ENCODE results near the gene HEG1.

HEG1 gene

DNA sequence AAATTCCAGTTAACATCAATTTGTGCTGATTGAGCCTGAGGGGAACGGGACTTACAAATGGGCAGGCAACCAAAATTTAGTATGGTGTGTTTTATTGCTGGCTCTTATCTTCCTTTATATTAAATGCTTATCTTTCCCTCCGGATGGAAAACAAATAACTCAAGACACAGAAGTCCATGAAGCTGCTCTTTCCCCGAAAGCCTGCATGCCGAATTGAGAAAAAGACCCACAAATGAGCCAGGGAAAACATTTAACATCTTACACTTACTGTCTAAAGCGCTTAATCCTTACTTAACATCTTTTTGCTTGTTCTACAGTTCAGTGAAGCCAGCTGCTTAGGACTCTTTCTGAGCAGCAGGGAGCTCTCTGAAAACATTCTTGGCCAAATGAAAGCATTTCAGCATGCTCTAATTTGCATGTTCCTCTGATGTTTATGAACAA lies 49.5 kb downstream of the HEG1 start:
- no peak for DNase-seq

DNA sequence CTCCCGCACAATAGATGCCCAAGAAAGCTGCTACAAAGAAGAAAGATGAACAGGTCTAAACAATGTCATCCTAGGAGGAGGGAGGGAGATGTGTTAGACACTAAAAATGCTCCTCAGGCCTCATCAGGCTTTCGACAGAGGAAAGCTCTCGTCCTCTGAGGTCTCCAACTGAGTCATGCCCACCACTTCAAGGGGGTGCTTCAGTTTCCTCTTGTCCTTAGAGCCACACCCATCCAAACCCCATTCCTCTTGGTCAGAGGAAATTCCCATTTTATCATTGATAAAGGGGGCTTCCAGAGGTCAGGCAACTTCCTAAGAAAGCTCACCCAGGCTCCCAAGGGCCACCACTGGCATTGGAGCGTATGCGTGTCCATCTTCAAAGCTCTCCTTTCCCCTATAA lies 50.1 kb downstream of the HEG1 start:
- no peak for DNase-seq

DNA sequence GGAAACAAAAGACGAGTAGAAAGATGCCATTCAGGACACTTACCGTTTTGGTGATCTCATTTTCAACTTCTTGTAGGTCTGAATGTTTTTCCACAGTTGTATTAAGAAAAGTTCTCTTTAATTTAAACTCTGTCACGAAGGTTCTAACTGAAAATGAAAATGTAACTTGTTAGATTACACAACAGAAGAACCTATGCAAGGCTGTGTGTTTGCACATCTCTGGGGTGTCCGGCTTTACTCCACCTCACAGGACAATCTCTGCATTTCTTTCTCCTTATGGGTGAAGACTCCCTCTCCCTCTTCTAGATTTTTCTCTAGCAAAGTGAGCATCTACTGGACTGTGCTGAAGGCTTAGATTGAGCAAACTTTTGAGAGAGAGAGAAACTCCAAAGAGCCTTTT lies 50.6 kb downstream of the HEG1 start:
- DNase-seq: no peak

DNA sequence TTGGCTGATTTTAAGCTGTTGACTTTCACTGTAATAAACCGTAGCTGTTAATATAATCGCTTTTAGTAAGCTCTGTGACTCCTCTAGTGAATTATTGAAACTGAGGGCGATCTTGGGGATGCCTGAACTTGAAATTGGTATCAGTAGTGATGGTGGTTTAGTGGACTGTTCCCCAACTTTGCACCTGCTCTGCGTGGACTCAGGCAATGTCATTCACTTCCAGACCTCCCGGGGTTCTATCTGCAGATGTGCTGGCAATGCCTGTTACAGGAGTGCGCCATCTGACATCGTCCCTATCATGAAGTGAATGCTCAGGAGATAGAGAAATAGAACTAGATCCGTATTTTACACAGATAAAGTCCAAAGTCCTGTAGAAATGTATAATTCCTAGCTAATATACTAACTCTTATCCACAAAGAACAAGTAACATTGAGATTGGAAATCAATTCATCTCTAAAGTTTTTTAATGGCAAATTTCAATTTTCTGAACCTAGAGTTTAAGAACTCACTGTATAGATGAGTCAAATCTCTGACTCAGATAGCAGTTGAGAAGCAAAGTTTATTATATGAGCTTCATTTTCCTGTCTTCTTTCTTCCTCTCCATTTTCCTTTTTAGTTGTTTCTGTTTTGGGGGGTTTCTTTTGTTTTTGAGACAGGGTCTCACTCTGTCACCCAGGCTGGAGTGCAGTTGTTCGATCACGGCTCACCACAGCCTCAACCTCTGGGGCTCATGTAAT lies 51.8 kb downstream of the HEG1 start:
- no peak for DNase-seq

DNA sequence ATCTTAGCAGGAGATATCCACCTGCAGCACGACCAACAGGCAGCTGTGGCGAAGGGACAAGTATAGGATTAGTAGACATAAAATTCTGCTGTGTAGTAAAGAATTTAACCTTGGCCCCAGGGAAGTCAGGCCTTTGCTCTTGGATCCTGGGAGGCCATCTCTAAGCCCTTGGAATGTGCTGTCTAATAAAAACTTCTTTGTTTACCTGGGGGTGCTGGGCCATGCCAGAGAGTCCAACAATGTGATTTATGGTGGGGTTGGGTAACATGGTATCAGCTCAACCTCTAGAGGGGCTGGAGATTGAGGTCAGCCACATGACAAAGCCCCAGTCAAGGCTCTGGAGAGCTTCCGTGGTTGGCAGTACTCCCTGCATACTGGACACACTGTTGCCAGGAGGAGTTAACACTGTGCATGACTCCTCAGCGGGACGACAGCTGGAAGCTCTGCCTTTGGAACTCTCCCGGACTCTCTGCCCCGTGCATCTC lies 52.4 kb downstream of the HEG1 start:
- DNase-seq: no peak

DNA sequence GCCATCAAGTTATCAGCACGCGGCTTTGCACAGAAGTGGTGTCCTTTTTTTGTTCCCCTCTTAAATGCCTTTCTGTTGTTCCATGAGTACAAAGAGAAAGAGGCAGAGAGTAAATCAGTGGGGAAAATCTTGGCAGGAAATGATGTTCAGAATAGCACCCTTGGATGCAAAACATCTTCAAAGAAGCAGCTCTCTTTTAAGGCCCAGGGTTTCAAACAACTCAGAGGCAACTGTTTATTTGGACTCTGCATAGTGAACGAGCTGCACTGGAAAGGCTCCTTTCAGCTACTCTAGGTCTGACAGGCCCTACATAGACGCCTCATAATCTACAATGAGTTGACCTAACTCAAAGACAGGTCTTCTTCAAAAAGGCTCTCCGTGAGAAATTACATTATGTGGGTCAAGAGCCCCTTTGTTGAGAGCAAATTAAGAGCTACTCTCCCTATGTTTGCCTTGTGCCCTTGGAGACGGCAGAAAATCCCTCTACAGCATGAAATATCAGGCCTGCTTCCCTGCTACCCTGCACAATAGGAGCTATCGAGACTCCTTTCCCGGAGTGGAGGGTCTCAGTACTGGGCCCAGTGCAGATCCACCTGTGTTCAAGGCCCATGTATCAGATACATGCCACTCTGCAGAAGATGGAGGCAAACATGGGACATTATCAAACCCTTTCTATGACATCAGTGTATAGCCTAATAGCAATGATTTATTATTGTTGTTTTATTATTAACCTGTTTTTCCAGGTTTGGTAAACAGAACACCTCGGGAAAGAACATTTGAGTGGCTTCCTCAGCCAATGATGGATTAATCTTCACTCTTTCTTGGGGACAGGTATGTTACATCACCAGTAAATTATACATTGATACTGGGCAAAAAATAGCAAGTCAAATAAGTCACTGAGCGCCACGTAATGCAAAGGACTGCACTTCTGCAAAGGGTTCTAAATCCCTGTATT lies 53.1 kb downstream of the HEG1 start:
- DNase-seq: no peak

DNA sequence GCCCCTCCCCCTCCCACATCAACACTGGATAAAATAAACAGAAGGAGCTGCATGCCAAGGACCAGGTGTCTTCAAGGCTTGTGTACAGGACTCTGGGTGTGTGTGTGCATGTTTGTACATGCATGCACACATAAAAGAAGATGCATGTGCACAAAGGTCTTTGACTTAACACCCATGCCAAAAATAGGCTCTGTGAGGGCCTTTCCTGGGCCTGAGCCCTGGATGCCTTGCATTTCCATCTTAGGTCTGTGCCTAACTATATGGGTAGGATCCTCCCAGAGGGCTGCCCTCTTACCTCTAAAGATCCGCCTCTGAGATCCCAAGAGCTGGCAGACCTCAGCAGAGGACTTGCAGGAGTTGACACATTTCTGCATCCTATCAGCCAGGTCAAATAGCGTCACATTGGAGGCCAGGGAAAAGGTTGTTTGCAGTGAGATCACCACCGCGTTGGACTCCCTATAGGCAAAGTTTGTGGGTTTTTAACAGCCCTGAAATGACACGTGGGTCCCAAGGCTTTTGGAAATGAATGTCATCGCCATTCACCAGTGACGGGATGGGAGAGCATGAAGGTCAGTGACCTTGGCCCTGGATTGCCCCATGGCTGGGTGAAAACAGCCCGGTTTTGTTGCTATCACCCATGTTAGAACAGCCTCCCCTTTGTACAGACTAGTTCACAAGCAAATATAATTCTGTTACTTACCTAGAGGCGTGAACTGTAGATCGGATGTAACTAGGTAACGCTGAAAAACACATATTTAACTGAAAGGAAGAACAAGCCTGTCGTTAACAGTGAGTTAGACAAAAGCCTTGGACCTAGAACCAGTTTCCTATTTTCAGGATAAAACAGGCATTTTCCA lies 54.0 kb downstream of the HEG1 start:
- no peak for DNase-seq

DNA sequence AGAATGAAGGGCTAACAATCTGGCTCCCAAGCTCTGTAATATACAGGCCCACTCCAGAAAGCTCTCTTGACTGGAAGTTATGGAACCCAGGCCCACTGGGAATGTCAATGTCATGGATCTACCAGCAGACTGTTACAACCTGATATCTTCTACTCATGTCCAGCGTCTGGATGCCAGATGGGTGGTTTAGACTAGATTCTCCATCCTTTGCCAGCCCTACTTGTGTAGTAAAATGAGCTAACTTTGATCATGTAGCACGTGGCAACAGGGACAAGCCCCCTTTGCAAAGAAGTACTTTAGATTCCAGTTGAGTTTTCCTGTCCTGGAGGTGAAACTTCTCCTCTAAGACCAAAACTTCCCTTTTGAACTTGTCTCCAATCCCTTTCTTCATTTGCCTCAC lies 55.1 kb downstream of the HEG1 start:
- DNase-seq: no peak

DNA sequence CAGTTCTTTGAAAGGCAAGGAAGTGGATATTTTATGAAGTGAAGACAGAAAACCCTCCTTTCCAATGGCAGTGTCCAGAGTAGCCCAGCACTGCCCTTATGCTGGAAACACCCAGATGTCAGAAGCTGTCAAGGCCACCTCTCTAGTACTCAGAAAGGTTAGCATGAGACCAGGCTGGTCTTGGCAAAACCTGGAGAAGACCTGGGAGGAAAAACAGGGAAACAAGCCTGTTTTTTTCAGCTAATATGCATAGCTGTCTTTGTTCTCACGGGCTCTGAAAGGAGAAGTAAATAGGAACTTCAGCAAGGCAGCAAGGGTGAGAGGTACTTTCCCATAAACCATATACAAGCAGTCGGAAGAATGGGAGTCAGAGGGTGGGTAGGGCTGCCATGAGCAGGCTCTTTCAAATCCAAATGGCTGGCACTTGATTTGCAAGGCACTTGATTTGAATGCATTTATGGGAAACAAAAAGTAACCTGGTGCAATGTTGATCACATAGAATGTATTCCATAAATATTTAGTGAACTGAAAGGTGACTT lies 55.8 kb downstream of the HEG1 start:
- no peak for DNase-seq

DNA sequence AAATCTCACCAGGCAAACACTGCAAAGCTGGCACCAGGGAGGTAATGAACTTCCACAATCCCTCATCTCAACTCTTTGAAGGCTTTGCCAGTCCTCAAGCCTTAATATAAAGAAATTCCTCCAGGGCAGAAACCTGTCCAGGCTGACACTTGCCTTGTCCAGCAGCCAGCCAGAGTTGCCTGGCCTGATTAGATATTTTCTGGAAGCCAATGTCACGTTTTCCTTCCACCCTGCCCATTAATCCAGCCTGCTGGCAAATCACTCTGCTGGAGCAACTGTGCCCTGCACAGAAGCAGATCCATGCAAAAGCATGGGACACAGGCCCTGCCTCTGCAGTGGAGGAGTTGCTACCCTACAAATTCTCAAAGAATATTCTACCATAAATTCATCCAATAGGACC lies 56.5 kb downstream of the HEG1 start:
- no peak for DNase-seq

DNA sequence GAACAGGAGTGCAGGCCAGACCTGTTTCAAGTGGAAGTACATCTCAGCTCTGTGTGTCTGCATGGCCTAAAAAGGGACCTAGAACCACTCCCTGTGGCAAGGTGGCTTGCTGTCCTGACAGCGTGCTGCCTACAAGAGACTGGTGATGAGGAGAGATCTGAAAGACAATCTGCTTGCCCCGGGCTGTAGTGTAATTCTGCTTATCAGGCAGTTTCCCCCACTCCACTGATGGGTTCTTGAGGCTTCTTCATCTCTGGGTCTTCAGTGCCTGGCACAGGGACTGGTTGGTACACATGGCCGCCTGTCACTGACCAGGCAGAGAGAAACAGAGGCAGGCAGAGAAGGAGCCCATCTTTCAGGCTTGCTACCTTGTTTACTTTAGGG lies 57.6 kb downstream of the HEG1 start:
- no peak for DNase-seq

DNA sequence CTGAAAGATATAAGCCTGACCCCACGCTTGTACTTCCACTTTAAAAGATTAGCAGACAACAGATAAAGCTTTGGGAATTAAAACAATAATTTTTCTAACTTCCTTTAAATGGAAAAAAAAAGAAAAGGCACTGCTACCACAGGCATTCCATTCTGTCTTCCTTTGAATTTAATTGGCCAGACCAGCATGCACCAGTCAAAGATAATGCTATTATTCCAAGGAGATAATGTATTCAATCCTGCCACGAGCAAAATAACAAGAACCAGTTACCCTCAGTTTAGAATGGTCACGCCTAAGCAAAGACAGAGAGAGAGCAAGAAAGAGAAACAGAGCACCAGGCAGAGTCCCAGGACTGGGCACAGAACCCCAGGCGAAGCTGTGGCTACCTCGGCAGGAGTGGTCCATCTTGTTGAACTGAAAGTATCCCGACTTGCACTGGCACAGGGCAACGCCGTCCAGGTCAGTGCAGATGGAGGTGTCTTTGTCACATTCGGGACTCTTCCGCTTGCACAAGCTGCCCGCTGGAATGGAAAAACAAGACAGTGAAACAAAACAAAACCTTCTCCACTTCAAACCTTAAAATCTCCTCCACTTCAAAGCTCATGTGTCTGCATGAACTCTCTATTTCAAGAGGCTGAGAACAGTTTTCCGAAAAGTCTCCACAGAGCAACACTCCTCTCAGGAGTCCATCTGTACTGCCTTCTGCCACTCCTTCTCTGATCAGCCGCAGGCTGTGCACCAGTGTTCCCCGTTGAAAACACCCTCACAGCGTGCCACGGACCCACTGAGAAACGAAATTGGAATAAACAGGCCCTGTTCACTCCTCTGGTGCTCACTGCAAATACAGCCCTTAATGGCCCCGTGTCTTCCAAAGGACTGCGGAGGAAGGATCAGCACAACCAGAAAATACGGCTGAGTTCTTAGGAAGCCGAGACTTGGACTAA lies 58.2 kb downstream of the HEG1 start:
- DNase-seq: no peak

DNA sequence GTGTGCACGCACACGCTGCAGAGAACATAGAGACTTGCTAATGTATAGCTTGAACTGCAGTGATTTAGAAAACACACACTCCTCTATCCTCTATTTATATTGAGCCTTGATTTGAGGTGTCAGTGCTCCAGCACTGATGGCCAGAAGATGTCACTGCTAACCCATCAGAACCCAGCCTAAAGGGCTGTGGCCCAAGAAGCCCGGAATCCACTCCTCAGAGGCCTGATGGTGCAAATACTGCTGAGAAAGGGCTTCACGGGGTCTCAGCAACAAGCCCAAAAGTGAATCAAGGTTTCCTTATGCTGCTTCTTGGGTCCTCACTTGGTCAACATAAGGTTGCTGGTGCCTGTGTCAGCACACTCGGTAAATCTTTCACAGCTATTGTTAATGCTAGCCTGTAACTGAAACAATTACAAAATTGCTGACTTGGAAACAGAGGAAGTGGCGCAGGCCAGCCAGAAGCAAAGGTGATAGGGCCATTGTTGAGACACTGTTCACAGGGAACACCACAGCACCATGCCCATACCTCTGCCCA lies 60.3 kb downstream of the HEG1 start:
- DNase-seq: peak; percentile 50

DNA sequence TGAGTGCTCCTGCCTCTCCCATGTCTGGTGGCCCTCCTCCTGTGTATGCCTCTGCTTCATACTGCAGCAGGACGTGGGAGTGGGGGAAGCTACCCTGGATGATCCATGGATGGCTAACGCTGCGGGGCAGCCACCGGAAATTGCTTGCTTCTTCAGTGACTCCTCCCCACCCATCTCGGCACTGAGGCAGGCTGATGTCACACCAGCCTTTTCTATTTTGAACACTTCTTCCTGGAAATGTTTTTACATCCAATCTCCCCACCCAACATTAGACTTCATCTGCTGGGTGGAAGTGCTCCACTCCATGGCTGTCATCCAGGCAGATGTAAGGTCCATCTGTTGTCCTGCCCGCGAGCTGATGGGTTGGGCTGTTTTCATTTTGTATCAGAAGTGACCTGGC lies 62.3 kb downstream of the HEG1 start:
- no peak for DNase-seq

DNA sequence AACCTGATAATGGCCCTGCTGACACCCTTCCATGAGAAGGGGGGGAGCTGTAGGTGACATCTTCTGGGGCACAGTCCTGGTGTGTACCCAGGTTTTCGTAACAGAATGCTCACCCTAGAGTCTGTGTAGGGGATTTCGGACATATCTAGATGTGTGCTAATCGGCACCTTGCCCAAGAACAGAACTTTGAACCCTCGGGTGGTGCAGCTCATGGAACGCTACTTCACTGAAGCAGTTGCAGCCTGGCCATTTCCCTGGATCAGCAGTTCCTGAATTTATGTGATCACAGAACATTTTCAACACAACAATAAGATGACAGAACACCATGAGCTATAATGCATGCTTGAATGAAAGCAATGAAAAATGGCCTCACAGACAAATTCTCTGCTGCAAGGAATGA lies 63.8 kb downstream of the HEG1 start:
- DNase-seq: no peak

DNA sequence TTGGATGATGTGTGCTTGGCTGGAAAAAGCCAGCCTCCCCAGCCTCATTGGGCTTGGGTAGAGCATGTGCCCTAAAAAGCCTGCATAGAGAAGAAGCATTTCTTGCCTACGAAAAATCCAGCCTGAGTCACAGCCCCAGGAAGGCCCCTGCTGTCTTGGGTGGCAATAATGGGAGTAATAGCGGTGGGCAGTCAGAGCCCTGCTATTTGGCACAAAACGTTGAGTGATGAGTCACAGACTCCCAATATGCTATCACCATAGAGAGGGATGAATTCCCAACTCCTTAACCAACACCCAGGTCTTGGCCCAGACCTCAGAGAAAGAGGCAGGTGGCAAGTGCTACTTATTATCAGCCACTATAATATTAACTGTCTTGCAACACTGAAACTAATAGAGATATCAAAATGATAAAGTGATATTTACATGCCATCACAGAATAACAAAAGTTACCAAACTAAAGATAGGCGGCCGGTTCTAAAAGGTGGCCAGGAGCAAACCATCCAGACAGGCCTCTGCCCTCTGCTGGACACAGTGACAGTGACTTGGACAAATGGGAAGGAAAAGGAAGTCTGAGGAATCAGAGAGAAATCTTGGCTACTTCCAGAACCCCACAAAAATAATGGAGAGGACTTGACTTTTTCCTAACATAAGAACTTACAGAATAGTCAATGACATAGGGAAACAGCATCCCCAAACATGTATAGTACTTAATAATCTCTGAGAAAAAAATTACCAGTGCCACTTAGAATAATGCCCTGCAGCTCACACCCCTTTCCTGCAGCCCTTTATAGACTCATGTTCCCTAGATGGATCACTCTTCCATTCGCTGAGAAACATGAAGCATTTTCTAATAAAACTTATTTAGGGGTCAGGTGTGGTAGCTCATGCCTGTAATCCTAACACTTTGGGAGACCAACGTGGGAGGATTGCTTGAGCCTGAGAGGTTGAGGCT lies 69.3 kb downstream of the HEG1 start:
- no peak for DNase-seq

DNA sequence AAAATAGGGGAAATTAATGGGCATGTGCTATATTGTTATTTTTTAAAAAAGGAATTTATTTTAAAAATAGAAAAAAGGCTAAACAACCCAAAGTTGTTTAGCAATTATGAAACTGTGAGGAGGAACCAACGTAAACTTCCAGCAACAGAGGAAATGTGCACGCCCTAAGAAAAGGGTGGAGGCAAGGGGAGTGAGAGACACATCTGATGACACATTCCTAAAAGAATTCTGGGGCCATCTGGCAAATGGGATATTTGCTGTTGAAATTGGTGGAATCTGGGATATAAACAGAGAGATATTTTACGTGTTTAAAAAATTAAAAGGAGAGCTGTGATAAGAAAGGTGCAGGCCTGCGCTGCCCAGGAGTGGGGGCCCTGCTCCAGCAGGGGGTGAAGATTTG lies 70.4 kb downstream of the HEG1 start:
- no peak for DNase-seq

DNA sequence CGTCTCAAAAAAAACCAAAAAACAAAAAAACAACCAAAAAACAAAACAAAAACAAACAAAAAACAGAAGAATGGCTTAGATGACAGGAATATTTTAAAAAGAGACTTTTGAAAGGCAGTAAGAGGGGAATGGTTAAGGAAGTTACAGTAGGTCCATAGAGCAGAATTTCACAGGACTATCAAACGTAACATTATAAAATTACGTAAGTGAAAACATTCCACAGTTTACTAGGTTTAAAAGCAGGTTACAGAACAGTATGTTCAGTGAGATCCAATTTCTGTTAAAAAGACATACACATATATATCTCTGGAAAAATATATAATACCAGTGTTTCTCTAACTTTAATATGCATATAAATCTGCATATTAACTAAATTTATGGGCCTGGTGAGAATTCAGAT lies 71.0 kb downstream of the HEG1 start:
- DNase-seq: no peak

DNA sequence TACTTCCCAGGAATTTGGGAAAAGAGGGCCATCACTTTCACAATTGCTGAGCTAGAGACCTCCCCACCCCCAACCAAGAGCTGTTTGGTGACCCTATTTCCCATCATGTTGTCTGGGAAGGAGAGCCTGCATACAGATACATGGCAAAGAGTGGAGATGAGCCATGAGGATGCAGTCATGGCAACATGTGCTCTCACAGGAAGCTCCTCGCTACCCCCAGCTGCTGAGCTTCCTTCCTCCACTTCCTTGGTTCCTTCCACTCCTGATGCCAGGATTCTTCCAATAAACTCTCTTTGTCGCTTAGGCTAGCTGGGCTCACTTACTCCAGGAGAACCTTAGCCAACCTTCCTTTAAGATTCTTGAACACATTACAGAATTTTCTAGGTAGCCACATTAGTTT lies 72.9 kb downstream of the HEG1 start:
- no peak for DNase-seq

DNA sequence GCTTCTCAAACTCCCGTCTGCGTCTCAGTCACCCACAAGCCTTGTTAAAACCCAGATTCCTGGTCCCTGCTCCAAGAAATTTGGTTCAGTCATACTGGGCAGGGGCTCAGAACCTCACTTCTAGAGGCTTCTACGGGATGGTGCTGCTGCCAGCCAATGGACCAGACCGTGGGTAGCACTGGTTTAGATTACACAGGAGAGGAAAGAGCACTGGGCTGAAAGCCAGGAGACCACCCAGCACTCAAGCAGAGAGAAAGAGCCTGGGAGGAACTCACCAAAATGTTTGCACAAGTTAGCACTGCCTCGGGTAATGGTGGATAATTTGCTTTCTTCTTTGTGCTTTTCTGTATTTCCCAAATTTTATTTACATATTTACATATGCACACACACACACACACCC lies 74.3 kb downstream of the HEG1 start:
- no peak for DNase-seq

All from stimulated activated CD4-positive, alpha-beta T cell treated with anti-CD3 and anti-CD28 coated beads, Interleukin-15, amount 100 ng/mL, for 24 hours (primary cell).